H9 (cell line): Measurements from ENCODE around the gene SERPINA6. TPM values are rescaled to one million over a fixed set of nuclear protein-coding genes. Genes with fewer than 3 reads are reported as not detected.

Experiments
- DNase-seq: peaks from one replicate; pipeline ENCODE4 v3.0.0-alpha.2; 2017
- H2AFZ ChIP-seq: one replicate; pipeline ENCODE4 v1.6.1; 2013; ENCODE audit warnings: mild to moderate bottlenecking, low read length, control low read depth, moderate library complexity
- H2AK5ac ChIP-seq: 2 replicates; pipeline ENCODE4 v1.6.1; 2013; ENCODE audit warnings: low read length, control low read depth, mixed read lengths; ENCODE audit not compliant: insufficient read length
- H2BK120ac ChIP-seq: one replicate; pipeline ENCODE4 v1.6.1; 2013; ENCODE audit warnings: low read depth, mild to moderate bottlenecking, low read length, control low read depth, inconsistent platforms; ENCODE audit not compliant: poor library complexity, severe bottlenecking
- H2BK12ac ChIP-seq: 2 replicates; pipeline ENCODE4 v1.6.1; 2013; ENCODE audit warnings: low read length, control low read depth, mixed read lengths, low read depth; ENCODE audit not compliant: insufficient read length
- H2BK15ac ChIP-seq: 2 replicates; pipeline ENCODE4 v1.6.1; 2013; ENCODE audit warnings: low read depth, low read length, control low read depth
- H2BK20ac ChIP-seq: one replicate; pipeline ENCODE4 v1.6.1; 2013; ENCODE audit warnings: low read depth, mild to moderate bottlenecking, low read length, control low read depth, inconsistent platforms; ENCODE audit not compliant: poor library complexity, severe bottlenecking
- H2BK5ac ChIP-seq: 2 replicates; pipeline ENCODE4 v1.6.1; 2013; ENCODE audit warnings: low read length, control low read depth, mixed read lengths; ENCODE audit not compliant: insufficient read length
- H3K14ac ChIP-seq: 2 replicates; pipeline ENCODE4 v1.6.1; 2013; ENCODE audit warnings: low read length, control low read depth; ENCODE audit not compliant: insufficient read depth
- H3K18ac ChIP-seq: 2 replicates; pipeline ENCODE4 v1.6.1; 2013; ENCODE audit warnings: low read depth, mild to moderate bottlenecking, mixed read lengths, low read length, control low read depth; ENCODE audit not compliant: insufficient read length
- H3K23ac ChIP-seq: 2 replicates; pipeline ENCODE4 v1.6.1; 2013; ENCODE audit warnings: low read length, control low read depth, mixed read lengths, low read depth; ENCODE audit not compliant: insufficient read length
- H3K23me2 ChIP-seq: 2 replicates; pipeline ENCODE4 v1.6.1; 2013; ENCODE audit warnings: low read depth, mild to moderate bottlenecking, mixed read lengths, low read length, control low read depth; ENCODE audit not compliant: insufficient read length, poor library complexity, severe bottlenecking
- H3K27ac ChIP-seq: 2 replicates; pipeline ENCODE4 v1.5.1; 2013; ENCODE audit warnings: low read length, control low read depth, mixed read lengths, low read depth; ENCODE audit not compliant: insufficient read length
- H3K27me3 ChIP-seq: 2 replicates; pipeline ENCODE4 v1.6.1; 2013; ENCODE audit warnings: low read length, control low read depth, inconsistent platforms; ENCODE audit not compliant: insufficient read depth
- H3K4ac ChIP-seq: 2 replicates; pipeline ENCODE4 v1.6.1; 2013; ENCODE audit warnings: low read depth, mild to moderate bottlenecking, control low read depth, inconsistent platforms, low read length, moderate library complexity
- H3K4me1 ChIP-seq: 2 replicates; pipeline ENCODE4 v1.6.1; 2013; ENCODE audit warnings: low read length, control low read depth, inconsistent platforms; ENCODE audit not compliant: insufficient read depth
- H3K4me2 ChIP-seq: 2 replicates; pipeline ENCODE4 v1.6.1; 2013; ENCODE audit warnings: low read length, control low read depth, mixed read lengths; ENCODE audit not compliant: insufficient read length, insufficient read depth
- H3K56ac ChIP-seq: 2 replicates; pipeline ENCODE4 v1.6.1; 2013; ENCODE audit warnings: low read depth, mild to moderate bottlenecking, mixed read lengths, low read length, control low read depth; ENCODE audit not compliant: insufficient read length
- H3K79me1 ChIP-seq: 2 replicates; pipeline ENCODE4 v1.6.1; 2013; ENCODE audit warnings: low read depth, mild to moderate bottlenecking, moderate library complexity, low read length, control low read depth, inconsistent platforms; ENCODE audit not compliant: insufficient read depth, poor library complexity, severe bottlenecking
- H3K79me2 ChIP-seq: 2 replicates; pipeline ENCODE4 v1.6.1; 2013; ENCODE audit warnings: low read length, control low read depth, inconsistent platforms; ENCODE audit not compliant: insufficient read depth
- H3K9ac ChIP-seq: 2 replicates; pipeline ENCODE4 v1.6.1; 2013; ENCODE audit warnings: low read length, control low read depth, mixed read lengths; ENCODE audit not compliant: insufficient read length; ENCODE audit errors: extremely low read depth
- H3K9me3 ChIP-seq: one replicate; pipeline ENCODE4 v1.6.1; 2013; ENCODE audit warnings: low read depth, low read length, inconsistent platforms; ENCODE audit not compliant: control insufficient read depth
- H3T11ph ChIP-seq: one replicate; pipeline ENCODE4 v1.6.1; 2013; ENCODE audit warnings: mild to moderate bottlenecking, low read length, control low read depth, inconsistent platforms
- H4K20me1 ChIP-seq: one replicate; pipeline ENCODE4 v1.6.1; 2013; ENCODE audit not compliant: control insufficient read depth, insufficient read length, insufficient read depth
- H4K5ac ChIP-seq: 2 replicates; pipeline ENCODE4 v1.6.1; 2013; ENCODE audit warnings: low read depth, mild to moderate bottlenecking, mixed read lengths, low read length, control low read depth; ENCODE audit not compliant: insufficient read length
- H4K8ac ChIP-seq: replicated peaks from 2 replicates; pipeline ENCODE4 v1.6.1; 2013; ENCODE audit warnings: low read length, control low read depth, mixed read lengths, low read depth; ENCODE audit not compliant: insufficient read length
- H4K91ac ChIP-seq: 2 replicates; pipeline ENCODE4 v1.6.1; 2013; ENCODE audit warnings: low read depth, mild to moderate bottlenecking, moderate library complexity, mixed read lengths, low read length, control low read depth; ENCODE audit not compliant: insufficient read length
- H3K27ac Mint-ChIP-seq, 3 experiments: 2 replicates in 2 of 3; 3 replicates in 1 of 3; pipeline ENCODE4 v1.8.0; 2020 to 2021; ENCODE audit warnings: mixed read lengths in 3 of 3, mild to moderate bottlenecking in 1 of 3, moderate library complexity in 1 of 3
- H3K27me3 Mint-ChIP-seq: 2 replicates; pipeline ENCODE4 v1.8.0; 2021; ENCODE audit warnings: low read depth, mild to moderate bottlenecking, moderate library complexity, mixed read lengths
- H3K36me3 Mint-ChIP-seq, 3 experiments: 2 replicates in 2 of 3; 3 replicates in 1 of 3; pipeline ENCODE4 v1.8.0; 2020 to 2021; ENCODE audit warnings: low read depth in 3 of 3, mixed read lengths in 3 of 3; ENCODE audit not compliant: insufficient read depth in 1 of 3
- H3K4me1 Mint-ChIP-seq, 2 experiments: 2 replicates each; pipeline ENCODE4 v1.8.0; 2020; ENCODE audit warnings: mixed read lengths in 2 of 2
- H3K4me3 Mint-ChIP-seq, 2 experiments: 2 replicates in 1 of 2; 3 replicates in 1 of 2; pipeline ENCODE4 v1.8.0; 2020 to 2021; ENCODE audit warnings: mild to moderate bottlenecking in 2 of 2, mixed read lengths in 2 of 2, moderate library complexity in 1 of 2
- H3K9me3 Mint-ChIP-seq, 2 experiments: 2 replicates in 1 of 2; 3 replicates in 1 of 2; pipeline ENCODE4 v1.8.0; 2020; ENCODE audit warnings: mild to moderate bottlenecking in 2 of 2, mixed read lengths in 2 of 2, moderate library complexity in 1 of 2
- WGBS: extraction: QIAGEN DNeasy Blood & Tissue Kit; methylation state at CpG from one replicate; pipeline ENCODE4 v1.1.7; 2013; ENCODE audit warnings: missing lambda C conversion rate, low lambda C conversion rate, mixed read lengths; ENCODE audit not compliant: insufficient read length; ENCODE audit errors: extremely low coverage; 5-methylcytosine and 5-hydroxymethylcytosine counted together
- total RNA-seq: library from RNA; stranded (reverse); gene quantifications from 2 replicates; pipeline ENCODE4 v1.2.1, GENCODE V29; 2021
- TF ChIP-seq, protein P1 (sequence below): fragments of 200-600 bp; sonication (generic); conservative IDR thresholded peaks from 3 replicates; pipeline ENCODE4 v1.8.0; 2021; ENCODE audit warnings: antibody characterized with exemption, mild to moderate bottlenecking

SERPINA6 gene
- total RNA-seq, 1 experiment from 2014 or later, result not detected

DNA sequence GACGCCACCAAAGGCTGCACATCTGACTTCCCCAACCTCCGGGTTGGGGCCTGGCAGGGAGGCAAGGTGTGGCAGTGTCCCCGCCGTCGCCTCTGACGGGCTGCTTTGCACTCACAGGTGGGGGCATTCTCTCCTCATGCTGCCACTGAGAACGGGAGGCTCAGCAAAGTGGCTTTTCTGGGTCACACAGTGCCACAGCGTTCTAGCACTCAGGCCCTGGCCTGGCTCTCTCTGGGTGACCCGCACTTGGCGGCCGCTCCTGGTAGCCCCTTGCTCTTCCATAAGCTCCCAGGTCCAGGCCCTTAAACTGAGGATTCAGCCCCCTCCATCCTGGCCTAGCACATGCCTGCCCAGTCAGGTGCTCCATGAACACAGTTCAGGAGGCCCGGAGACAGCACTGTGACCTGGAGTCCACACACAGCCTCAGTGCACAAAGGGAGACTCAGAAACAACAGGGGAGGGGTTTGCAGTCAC is 40.1 kb upstream of the SERPINA6 start:
- no peaks in the 10 kb centered on the region for H3K27me3 ChIP-seq
- no peak overlapping the region for H3K4ac ChIP-seq
- H2AFZ ChIP-seq, result no peak overlapping the region
- H3K27me3 Mint-ChIP-seq, result no peaks in the 10 kb centered on the region; the same call in 1 of the 2 replicates
- H2BK20ac ChIP-seq, result no peak overlapping the region
- no peak overlapping the region for H2BK120ac ChIP-seq
- H3K23me2 ChIP-seq, result no peaks in the 10 kb centered on the region
- no peaks in the 10 kb centered on the region for H3K36me3 Mint-ChIP-seq
- no peaks in the 10 kb centered on the region for H3K4me1 ChIP-seq
- TF ChIP-seq, protein P1, sequence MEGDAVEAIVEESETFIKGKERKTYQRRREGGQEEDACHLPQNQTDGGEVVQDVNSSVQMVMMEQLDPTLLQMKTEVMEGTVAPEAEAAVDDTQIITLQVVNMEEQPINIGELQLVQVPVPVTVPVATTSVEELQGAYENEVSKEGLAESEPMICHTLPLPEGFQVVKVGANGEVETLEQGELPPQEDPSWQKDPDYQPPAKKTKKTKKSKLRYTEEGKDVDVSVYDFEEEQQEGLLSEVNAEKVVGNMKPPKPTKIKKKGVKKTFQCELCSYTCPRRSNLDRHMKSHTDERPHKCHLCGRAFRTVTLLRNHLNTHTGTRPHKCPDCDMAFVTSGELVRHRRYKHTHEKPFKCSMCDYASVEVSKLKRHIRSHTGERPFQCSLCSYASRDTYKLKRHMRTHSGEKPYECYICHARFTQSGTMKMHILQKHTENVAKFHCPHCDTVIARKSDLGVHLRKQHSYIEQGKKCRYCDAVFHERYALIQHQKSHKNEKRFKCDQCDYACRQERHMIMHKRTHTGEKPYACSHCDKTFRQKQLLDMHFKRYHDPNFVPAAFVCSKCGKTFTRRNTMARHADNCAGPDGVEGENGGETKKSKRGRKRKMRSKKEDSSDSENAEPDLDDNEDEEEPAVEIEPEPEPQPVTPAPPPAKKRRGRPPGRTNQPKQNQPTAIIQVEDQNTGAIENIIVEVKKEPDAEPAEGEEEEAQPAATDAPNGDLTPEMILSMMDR, result no peak
- no peak overlapping the region for H4K91ac ChIP-seq
- H4K5ac ChIP-seq, result no peak overlapping the region
- H4K20me1 ChIP-seq, result no peaks in the 10 kb centered on the region
- H3K9me3 ChIP-seq, result no peaks in the 10 kb centered on the region
- H3K9me3 Mint-ChIP-seq, result no peaks in the 10 kb centered on the region; a peak in 1 of 5 replicates
- peaks cover 4 to 5% of the 10 kb centered on the region in 2 experiments; a peak in 2 of 4 replicates for H3K4me1 Mint-ChIP-seq
- H3K4me2 ChIP-seq, result no peak overlapping the region
- DNase-seq, result peak; percentile 24
- H2BK12ac ChIP-seq, result no peak overlapping the region
- no peak overlapping the region for H3T11ph ChIP-seq
- no peaks in the 10 kb centered on the region for H3K79me2 ChIP-seq
- H3K4me3 Mint-ChIP-seq, result no peak overlapping the region
- no peaks in the 10 kb centered on the region for H3K79me1 ChIP-seq
- peak overlapping the region in 2 of 3 experiments; percentile 42 to 49; a peak in 2 of 7 replicates for H3K27ac Mint-ChIP-seq
- no peak overlapping the region for H3K9ac ChIP-seq
- H2BK15ac ChIP-seq, result no peak overlapping the region
- no peak overlapping the region for H3K27ac ChIP-seq
- no peak overlapping the region for H3K56ac ChIP-seq
- no peak overlapping the region for H3K14ac ChIP-seq
- H3K18ac ChIP-seq, result no peak overlapping the region
- no peak overlapping the region for H2BK5ac ChIP-seq
- H2AK5ac ChIP-seq, result no peak overlapping the region
- no peak overlapping the region for H3K23ac ChIP-seq
- no peak overlapping the region for H4K8ac ChIP-seq
- WGBS, result no CpG with 5 or more reads among the region's 12 CpGs
